ENCODE results near the gene IL11RA. TPM values are rescaled to one million over a fixed set of nuclear protein-coding genes. Genes with fewer than 3 reads are reported as not detected.

Gene IL11RA
- total and polyA plus RNA-seq, 10 of the 15 experiments (the other 5 are each of a cell fraction or from before 2014, with no cell fraction given), result 0.32 to 5.8 (median 2.2) TPM

GRCh38 chr9:34620061-34620994 is 31.7 kb upstream of the IL11RA start, which contains the start of gene DCTN3 (continued):
- 0 out of 2 replicates have a peak, but pooled peaks have one; percentile 41 for TF ChIP-seq HDGF (IDR thresholded peaks at IDR 0.05)
- TF ChIP-seq PAX5 (IDR thresholded peaks at IDR 0.05; ENCODE audit: borderline replicate concordance, low read depth, low read length), result no peak
- TF ChIP-seq CEBPZ (IDR thresholded peaks at IDR 0.05; ENCODE audit: low read depth, low read length), result no peak
- TF ChIP-seq YBX1 (IDR thresholded peaks at IDR 0.05), result no peak
- no peak for TF ChIP-seq KAT2A (conservative IDR thresholded peaks at IDR 0.05; ENCODE audit: control insufficient read depth, low read depth, low read length)
- TF ChIP-seq ATF3 (IDR thresholded peaks at IDR 0.05; ENCODE audit: borderline replicate concordance, extremely low read depth, low read depth, low read length), result no peak
- TF ChIP-seq BRCA1 (IDR thresholded peaks at IDR 0.05; ENCODE audit: low read depth, low read length), result no peak
- peak; percentile 42; the same call in 1 of the 2 replicates for TF ChIP-seq MXI1 (IDR thresholded peaks at IDR 0.05; ENCODE audit: low read depth, low read length)
- peak; percentile 92 for TF ChIP-seq YY1 (IDR thresholded peaks at IDR 0.05; ENCODE audit: low read depth, low read length)
